Progenitor cell of endocrine pancreas (in vitro differentiated cells): ENCODE measurements around the gene CLPSL2. TPM values are rescaled to one million over a fixed set of nuclear protein-coding genes. Genes with fewer than 3 reads are reported as not detected.

Experiments
- DNase-seq: peaks from one replicate; pipeline ENCODE4 v3.0.0; 2021; ENCODE audit warnings: low spot score; ENCODE audit not compliant: unreplicated experiment
- H3K27ac Mint-ChIP-seq: 2 replicates; pipeline ENCODE4 v1.8.0; 2021; ENCODE audit warnings: mild to moderate bottlenecking, moderate library complexity, mixed read lengths
- H3K27me3 Mint-ChIP-seq: 2 replicates; pipeline ENCODE4 v1.8.0; 2021; ENCODE audit warnings: mixed read lengths
- H3K36me3 Mint-ChIP-seq: 2 replicates; pipeline ENCODE4 v1.8.0; 2022; ENCODE audit warnings: mixed read lengths; ENCODE audit not compliant: insufficient read depth
- H3K4me1 Mint-ChIP-seq: 2 replicates; pipeline ENCODE4 v1.8.0; 2021; ENCODE audit warnings: low read depth, mixed read lengths
- H3K4me3 Mint-ChIP-seq: 2 replicates; pipeline ENCODE4 v1.8.0; 2021; ENCODE audit warnings: low read depth, mild to moderate bottlenecking, moderate library complexity, mixed read lengths
- H3K9me3 Mint-ChIP-seq: 2 replicates; pipeline ENCODE4 v1.8.0; 2021; ENCODE audit warnings: low read depth, mixed read lengths
- total RNA-seq: library from RNA; stranded (reverse); gene quantifications from 2 replicates; pipeline ENCODE4 v1.2.1, GENCODE V29; 2021
- TF ChIP-seq, protein P1 (sequence below): fragments of 200-600 bp; sonication (generic); IDR thresholded peaks from one replicate; pipeline ENCODE4 v1.5.0; 2021; ENCODE audit warnings: antibody characterized with exemption, mild to moderate bottlenecking; ENCODE audit not compliant: unreplicated experiment

The CLPSL2 gene
- total RNA-seq, 1 donor from 2014 or later, result not detected

DNA sequence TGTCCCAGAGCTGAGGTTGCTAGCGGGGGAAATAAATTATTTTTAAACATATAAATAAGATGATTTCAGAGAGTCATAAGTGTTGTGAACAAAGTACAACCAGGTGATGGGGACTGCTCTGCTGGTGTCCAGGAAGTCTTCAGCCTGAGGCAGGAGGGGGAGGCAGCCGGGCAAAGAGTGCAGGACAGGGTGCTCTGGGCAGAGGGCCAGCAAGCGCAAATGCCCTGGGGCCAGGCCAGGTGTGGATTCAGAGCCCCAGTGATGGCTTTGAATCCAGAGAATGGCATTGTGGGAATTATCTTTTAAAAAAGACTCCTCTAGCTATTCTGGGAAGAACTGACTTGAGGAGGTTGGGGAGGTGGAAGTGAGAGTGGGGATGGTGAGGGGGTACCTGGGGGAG lies 6.0 kb downstream of the CLPSL2 start:
- H3K4me1 Mint-ChIP-seq, result peaks cover 5% of the 10 kb centered on the region
- TF ChIP-seq, protein P1, sequence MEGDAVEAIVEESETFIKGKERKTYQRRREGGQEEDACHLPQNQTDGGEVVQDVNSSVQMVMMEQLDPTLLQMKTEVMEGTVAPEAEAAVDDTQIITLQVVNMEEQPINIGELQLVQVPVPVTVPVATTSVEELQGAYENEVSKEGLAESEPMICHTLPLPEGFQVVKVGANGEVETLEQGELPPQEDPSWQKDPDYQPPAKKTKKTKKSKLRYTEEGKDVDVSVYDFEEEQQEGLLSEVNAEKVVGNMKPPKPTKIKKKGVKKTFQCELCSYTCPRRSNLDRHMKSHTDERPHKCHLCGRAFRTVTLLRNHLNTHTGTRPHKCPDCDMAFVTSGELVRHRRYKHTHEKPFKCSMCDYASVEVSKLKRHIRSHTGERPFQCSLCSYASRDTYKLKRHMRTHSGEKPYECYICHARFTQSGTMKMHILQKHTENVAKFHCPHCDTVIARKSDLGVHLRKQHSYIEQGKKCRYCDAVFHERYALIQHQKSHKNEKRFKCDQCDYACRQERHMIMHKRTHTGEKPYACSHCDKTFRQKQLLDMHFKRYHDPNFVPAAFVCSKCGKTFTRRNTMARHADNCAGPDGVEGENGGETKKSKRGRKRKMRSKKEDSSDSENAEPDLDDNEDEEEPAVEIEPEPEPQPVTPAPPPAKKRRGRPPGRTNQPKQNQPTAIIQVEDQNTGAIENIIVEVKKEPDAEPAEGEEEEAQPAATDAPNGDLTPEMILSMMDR, result no peak
- no peak for DNase-seq
- no peak overlapping the region for H3K27ac Mint-ChIP-seq
- no peaks in the 10 kb centered on the region for H3K9me3 Mint-ChIP-seq
- peaks cover 25% of the 10 kb centered on the region for H3K27me3 Mint-ChIP-seq
- H3K36me3 Mint-ChIP-seq, result no peaks in the 10 kb centered on the region
- H3K4me3 Mint-ChIP-seq, result no peak overlapping the region

DNA sequence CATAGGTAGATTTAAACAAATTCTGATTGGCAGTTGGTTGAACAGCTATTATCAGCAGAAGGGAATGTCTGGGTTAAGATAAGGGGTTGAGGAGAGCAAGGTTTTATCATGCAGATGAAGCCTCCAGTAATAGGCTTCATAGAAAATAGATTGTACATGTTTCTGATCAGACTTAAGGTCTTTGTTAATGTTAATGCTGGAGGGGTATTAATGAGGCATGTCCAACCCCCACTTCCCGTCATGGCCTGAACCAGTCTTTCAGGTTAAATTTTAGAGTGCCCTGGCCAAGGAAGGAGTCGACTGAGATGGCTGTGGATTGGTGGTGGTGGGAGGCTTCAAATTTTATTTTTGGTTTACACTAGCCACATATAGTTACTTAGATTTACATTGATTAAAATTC lies 7.8 kb downstream of the CLPSL2 start:
- H3K9me3 Mint-ChIP-seq, result no peaks in the 10 kb centered on the region
- no peak overlapping the region for H3K4me3 Mint-ChIP-seq
- peaks cover 28% of the 10 kb centered on the region for H3K27me3 Mint-ChIP-seq
- no peak for DNase-seq
- no peak overlapping the region for H3K27ac Mint-ChIP-seq
- TF ChIP-seq, protein P1, result no peak
- no peaks in the 10 kb centered on the region for H3K36me3 Mint-ChIP-seq
- H3K4me1 Mint-ChIP-seq, result peaks cover 5% of the 10 kb centered on the region

DNA sequence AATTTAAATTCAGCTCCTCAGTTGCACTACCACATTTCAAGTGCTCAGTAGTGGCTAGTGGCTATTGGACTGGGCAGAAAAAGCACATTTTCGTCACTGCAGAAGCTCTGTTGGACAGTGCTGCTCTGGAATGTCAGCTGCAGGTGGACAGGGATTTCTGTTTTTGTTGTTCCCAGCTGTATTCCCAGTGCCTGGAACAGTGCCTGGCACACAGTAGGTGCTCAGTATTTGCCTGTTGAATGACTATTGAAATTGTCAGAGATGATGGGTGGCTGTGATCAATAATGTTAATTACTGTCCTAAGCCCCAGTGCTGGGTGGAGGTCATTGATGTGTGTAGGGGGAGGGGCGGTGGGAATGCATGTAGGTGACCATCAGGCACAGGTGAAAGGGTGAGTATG lies 9.9 kb downstream of the CLPSL2 start:
- Mint-ChIP-seq H3K27ac (no peak overlapping the region), H3K4me3 (no peak overlapping the region), H3K9me3 (no peaks in the 10 kb centered on the region), H3K27me3 (peaks cover 27% of the 10 kb centered on the region), H3K4me1 (peaks cover 5% of the 10 kb centered on the region), H3K36me3 (no peaks in the 10 kb centered on the region)
- no peak for DNase-seq
- TF ChIP-seq, protein P1, result no peak

DNA sequence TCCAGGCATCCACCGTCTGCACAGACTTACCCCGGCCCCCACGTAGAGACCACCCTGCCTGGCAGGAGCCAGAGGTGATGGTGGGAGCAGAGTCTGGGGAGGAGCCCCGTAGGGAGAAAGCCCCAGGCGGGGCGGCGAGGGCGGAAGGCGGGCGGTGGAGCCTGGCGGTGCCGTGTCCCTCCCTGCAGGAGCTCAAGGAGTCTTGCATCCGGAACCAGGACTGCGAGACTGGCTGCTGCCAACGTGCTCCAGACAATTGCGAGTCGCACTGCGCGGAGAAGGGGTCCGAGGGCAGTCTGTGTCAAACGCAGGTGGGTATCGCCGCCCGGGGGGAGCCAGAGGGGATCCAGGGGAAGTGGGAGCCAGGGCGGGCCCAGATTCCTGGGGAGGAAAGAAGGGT lies 10.4 kb downstream of the CLPSL2 start:
- peaks cover 27% of the 10 kb centered on the region for H3K27me3 Mint-ChIP-seq
- DNase-seq, result no peak
- TF ChIP-seq, protein P1, result no peak

DNA sequence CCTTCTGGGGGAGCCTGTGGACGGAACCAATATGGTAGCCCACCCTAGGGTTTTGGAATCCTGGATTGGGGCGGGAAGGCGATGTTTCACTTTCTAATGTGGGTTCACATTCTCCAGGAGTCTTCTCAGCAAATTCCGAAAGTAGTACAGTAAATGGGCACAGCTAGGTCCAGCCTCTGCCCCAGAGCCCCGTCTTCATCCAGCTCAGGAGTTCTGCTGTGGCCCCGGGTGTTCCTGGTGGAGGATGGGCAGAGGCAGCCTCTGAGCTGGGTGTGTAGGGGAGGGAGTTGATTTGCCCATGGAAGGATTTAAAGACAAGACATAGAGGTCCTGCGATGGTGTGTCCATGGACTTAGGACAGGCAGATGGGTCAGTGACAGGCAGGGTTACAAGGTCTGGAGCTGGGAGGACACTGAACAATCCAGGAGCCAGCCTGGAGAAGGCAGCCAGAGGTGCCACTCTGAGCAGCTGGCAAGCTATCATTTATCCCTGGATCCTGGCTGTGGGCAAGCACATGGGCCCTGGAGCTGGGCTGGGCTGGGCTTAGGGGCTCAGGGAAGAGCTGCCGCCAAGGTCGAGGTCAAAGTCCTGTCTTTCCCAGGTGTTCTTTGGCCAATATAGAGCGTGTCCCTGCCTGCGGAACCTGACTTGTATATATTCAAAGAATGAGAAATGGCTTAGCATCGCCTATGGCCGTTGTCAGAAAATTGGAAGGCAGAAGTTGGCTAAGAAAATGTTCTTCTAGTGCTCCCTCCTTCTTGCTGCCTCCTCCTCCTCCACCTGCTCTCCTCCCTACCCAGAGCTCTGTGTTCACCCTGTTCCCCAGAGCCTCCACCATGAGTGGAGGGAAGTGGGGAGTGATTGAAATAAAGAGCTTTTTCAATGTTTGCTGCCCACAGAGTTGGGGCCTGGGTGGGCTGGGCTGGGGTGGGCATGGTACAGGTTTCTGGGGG lies 11.1 kb downstream of the CLPSL2 start:
- TF ChIP-seq, protein P1, result no peak
- Mint-ChIP-seq H3K27me3 (peaks cover 27% of the 10 kb centered on the region), H3K36me3 (no peaks in the 10 kb centered on the region), H3K4me1 (peaks cover 5% of the 10 kb centered on the region), H3K4me3 (no peak overlapping the region), H3K9me3 (no peaks in the 10 kb centered on the region), H3K27ac (no peak overlapping the region)
- no peak for DNase-seq

More for the DNA sequence above, 10.4 kb downstream of the CLPSL2 start:
- Mint-ChIP-seq H3K4me3 (no peak overlapping the region), H3K4me1 (peaks cover 5% of the 10 kb centered on the region), H3K27ac (no peak overlapping the region), H3K36me3 (no peaks in the 10 kb centered on the region), H3K9me3 (no peaks in the 10 kb centered on the region)
